SH-SY5Y (cell line): ENCODE measurements around the gene SCYGR7.

Experiments used
- GATA2 ChIP-seq: IDR thresholded peaks from 2 replicates; pipeline ENCODE4 v1.6.1; 2011; ENCODE audit warnings: mild to moderate bottlenecking, low read depth, low read length
- GATA3 ChIP-seq: IDR thresholded peaks from 2 replicates; pipeline ENCODE4 v1.6.1; 2011; ENCODE audit warnings: low read depth, mild to moderate bottlenecking, low read length, moderate library complexity

SCYGR7 gene

DNA sequence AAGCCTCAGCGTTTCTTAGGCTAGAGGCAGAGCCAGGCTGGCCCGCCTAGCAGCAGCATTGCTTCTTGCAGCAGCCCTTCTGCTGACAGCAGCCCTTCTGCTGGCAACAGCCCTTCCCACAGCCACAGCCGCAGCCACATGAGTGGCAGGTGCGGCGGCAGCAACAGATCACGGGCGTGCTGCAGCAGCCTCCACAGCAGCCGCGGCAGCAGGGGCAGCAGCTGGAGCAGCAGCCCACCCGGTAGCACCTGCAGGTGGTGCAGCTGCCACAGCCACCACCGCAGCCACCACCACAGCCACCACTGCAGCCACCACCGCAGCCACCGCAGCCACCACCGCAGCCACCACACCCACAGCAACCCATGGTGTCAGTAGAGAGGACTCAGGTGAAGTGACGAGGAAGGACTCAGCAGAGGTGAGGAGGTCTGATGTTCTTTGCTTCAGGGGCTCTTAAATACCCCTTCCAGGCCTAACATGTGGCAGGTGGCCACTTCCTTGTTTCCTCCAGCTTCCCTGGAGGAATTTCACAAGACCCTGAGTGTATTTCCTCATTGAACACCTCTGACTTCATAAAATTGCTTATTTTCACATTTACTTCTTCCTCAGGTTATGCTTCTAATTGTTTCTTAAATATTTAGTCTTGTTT is 3.6 kb upstream of the SCYGR7 start, which contains the start of gene SCYGR6:
SCYGR6 (minus strand) TSS at position 364 of the 646 bp plus-strand sequence; CDS start at position 364, 0 bp downstream.
- TF ChIP-seq GATA2 (no peak), GATA3 (no peak)

DNA sequence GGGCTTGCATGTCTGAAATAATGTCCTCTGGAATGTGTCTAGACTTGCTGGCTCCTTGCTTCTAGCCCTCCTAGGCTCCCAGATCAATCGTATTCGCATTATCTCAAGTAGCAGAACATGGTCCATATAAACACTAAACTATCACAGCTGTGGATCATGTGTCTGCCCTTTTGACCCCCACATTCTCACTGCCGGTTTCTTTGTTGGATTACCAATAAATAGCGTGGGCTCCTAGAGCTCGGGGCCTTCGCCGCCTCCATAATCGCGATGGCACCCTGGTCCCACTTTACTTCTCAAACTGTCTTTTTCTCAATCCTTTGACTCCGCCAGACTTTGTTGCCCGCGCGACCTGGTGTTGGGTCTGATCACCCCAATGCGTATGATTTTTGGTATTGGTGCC is 11.2 kb downstream of the SCYGR7 start:
- TF ChIP-seq GATA3 (no peak), GATA2 (no peak)

DNA sequence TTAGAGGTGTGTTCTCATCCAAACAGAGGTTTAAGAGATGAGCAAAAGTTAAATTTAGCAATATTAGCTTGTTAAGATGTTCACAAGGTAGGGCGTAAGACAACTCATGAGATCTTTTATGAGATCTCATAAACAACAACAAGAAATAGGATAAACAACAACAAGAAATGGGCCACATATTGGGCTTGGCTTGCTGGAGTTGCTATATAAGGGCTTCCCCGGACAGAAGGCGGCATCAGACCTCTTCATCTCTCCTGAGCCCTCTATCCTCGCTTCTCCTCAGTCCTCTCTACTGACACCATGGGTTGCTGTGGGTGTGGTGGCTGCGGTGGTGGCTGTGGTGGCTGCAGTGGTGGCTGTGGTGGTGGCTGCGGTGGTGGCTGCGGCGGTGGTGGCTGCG is 17.5 kb downstream of the SCYGR7 start, which contains the start of gene SCYGR8:
SCYGR8 (plus strand) TSS at position 301 of the 400 bp plus-strand sequence; CDS start at position 301, 0 bp downstream.
- TF ChIP-seq GATA2 (no peak), GATA3 (no peak)

DNA sequence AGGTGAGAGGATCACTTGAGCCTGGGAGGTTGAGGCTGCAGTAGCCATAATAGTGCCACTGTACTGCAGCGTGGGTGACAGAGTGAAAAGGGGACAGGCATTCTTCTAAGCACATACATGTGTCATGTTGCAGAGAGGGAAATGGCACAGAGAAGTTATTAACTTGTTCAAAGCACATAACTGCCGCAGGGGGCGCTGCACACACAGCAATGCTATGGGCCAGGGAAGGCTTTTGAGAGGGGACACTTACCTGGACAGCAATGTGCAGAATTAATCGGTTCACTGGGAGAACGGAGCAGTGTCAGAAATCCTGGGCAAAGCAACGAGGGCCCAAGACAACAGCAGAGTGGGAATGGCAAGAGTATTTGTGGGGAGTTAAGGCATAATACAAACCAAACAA is 19.9 kb downstream of the SCYGR7 start:
- TF ChIP-seq GATA3 = no peak
- no peak for TF ChIP-seq GATA2

DNA sequence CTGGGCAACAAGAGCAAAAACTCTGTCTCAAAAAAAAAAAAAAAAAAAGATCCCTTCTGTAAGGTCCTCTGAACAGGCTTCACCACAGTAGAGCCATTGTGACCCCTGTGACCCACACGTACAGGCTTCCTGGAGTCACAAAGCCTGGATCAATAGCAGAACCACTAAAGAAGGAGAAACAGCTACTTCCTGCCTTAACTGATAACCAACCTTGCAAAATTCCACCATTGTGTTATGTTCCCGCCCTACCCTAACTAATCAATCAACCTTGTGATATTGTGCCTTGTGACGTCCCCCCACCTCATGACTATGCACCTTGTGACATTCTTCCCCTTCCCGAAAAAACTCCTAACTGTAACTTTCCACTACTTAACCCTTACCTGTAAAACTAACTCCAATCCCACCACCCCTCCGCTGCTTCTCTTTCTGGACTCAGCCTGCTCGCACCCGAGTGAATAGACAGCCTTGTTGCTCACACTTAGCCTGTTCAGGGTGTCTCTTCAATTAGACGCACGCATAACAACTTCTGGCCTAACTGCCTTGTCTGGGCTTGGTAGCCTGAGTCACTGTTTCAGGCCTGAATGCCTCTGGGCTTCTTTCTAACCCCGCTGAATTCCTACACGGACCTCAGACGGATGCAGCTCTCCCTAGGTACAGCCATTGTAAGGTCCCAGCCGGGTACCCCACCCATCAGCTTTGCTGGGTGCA is 31.4 kb downstream of the SCYGR7 start:
- TF ChIP-seq GATA3 = no peak
- no peak for TF ChIP-seq GATA2

DNA sequence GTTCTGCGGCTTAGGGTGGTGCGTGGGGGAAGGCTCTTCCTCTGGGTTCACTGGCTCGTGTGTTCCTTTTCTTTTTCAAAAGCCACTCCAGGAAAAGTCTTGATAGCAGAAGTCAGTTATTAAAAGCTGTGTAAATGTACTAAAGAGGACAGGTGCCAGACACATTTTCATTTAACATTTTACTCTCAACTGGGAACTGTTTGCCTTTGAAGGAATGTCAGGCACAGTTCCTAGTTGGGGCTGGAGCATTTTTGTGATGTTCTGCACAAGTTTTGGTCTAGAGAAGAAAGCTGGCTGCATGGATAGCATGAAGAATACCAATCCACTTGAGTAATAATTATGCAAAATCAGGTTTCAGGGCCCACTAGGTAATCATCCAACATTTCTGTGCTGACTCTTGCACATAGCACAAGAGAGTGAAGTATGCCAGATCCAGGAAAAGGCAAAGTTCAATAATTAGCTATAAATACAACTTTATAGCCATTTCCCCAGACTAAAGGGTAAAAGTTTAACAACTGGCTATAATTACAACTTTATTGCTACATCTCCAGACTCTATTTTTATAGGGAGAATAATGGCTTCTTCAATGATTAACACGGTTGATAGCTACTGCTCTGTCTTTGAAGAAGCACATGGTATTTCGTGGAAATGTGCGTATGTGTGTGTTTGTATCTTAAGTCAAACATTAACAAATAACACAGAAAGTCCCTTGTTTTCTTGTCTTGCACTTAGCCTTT is 33.8 kb downstream of the SCYGR7 start:
- TF ChIP-seq GATA3 (no peak), GATA2 (no peak)

DNA sequence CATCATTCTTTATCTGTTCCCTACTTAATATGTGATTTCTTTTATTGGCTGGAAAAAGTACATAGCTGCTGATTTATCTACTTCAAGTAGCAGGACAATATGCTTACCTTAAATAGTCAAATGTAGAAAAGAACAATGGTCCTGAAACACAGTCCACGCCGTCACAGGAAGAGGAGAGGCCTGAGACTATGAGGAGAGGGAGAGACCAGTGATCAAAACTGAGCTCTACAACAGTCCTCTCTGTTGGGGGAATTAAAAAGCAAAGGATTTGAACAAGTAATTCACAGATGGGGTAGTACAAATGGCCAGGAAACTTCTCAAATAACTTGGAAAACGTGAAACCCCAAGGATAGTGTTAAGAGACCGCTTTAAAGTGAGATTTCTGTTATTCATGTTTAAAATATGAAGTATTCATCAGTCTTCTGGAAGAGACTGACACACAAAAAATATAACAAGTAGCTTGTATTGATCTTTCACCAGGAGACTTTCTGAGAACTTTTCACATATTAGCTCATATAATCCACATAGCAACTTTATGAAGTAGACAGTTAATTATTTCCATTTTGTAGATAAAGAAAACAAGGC is 37.7 kb downstream of the SCYGR7 start:
- no peak for TF ChIP-seq GATA3

DNA sequence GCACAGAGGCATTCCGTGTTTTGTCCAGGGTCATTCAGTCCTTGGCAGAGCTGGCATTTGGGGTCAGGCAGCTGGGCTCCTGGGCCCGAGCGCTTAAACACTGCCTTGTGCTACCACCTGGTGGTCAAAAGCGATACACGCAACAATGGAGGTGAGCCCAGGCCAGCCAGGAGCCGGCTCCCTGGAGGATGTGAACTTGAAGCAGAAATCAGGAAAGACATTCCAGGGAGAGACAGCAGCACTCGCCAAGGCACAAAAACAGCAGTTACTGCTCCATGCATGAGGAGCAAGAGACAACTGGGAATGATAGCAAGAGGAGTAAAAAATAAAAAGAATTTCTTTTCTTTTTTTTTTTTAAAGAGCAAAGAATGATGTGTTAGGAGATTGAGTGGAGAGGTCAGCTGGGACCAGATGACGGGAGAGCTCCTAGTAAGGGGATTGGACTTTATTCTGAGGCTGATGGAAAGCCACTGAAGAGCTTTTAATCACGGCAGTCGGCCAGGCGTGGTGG is 38.3 kb downstream of the SCYGR7 start:
- TF ChIP-seq GATA2 (no peak), GATA3 (no peak)

DNA sequence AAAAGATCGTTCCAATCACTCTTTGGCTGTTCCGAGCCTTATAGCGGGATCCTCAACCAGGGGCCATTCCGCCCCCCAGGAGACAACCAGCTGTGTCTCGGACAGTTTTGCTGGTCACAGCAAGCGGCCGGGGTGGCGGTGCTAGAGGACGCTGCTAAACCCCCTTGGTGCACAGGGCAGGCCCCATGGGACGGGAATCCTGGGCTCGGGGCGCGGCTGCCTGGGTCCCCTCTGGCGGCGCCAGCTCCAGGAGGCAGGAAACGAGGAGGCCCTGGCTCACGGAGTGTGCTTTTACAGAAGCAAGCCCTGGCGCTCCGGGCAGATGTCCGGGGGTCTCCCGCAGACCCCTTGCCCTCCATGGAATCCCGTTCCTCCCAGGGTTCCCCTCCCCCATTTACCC is 39.7 kb downstream of the SCYGR7 start:
- TF ChIP-seq GATA3 (no peak), GATA2 (no peak)

DNA sequence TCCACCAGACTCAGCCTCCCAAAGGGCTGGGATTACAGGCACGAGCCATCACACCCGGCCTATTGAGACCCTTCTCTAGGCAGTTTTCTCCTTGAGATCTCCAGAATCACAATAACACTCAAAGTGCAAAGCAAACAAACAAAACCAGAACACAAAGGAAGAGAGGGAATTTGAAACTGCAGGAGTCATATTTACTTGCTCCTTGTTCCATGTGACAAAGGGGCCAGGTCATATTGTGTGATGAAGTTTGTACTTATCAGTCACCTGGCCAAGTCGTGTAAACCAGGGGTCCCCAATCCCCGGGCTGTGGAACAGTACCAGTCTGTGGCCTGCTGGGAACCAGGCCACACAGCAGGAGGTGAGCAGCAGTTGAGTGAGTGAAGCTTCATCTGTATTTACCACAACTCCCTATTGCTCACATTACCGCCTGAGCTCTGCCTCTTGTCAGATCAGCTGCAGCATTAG is 44.1 kb downstream of the SCYGR7 start:
- TF ChIP-seq GATA3 (no peak), GATA2 (no peak)

DNA sequence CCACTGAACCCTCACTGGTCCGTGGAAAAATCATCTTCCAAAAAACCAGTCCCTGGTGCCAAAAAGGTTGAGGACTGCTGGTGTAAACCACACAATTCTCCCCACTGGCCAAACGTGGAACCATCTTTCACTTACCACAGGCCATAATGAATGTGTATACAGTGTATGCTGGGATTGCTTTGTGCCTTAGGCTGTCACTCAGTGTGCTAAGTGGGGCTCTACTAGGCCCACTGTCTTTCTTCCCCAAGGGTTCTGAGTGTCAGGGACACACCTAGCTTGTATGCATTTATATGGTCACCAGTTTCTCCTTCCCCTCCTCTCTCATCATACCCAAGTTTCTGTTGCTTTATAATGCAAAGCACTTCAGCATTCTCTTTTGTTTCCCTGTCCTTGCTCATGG is 44.8 kb downstream of the SCYGR7 start:
- TF ChIP-seq GATA2 (no peak), GATA3 (no peak)

DNA sequence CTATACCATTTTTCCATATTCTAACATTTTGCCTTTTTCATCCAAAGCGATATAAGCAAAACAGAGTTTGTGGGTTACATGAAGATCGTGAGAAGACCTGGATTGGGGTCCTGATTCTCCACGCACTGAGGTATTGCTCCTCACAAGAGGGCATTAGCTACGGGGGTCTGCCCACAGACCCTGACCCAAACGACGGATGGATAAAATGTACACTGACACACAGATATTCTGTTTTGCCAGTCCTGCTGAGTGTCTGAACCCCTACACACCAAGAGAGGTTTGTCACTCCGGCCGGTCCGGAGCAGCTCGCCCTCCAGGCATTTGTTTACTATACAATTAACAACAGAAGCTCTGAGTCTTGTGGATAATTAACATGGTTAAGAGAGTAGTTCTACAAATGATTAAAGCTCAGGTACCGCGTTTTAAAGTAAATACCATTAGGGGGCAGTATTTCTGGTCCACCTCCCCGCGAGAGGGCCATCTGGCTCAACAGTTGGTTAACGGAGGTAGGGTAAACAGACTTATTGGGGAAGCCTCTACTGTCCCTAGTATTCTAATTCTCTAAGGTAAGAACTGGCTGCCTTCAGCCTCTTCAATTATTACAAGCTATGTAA is 46.0 kb downstream of the SCYGR7 start:
- TF ChIP-seq GATA3 = no peak
- TF ChIP-seq GATA2 = no peak
